H7 (cell line): Measurements from ENCODE around the gene NCAM1. TPM values are rescaled to one million over a fixed set of nuclear protein-coding genes. Genes with fewer than 3 reads are reported as not detected.

Experiments
- DNase-seq: peaks from one replicate; pipeline ENCODE4 v3.0.0; 2012
- H3K27me3 ChIP-seq: 2 replicates; pipeline ENCODE4 v1.6.0; 2011; ENCODE audit warnings: mild to moderate bottlenecking, low read length; ENCODE audit not compliant: control insufficient read depth, insufficient read depth
- H3K36me3 ChIP-seq: replicated peaks from 2 replicates; pipeline ENCODE4 v1.5.1; 2011; ENCODE audit warnings: low read length; ENCODE audit not compliant: control insufficient read depth, insufficient read depth
- H3K4me3 ChIP-seq: 2 replicates; pipeline ENCODE4 v1.5.1; 2011; ENCODE audit warnings: low read depth, mild to moderate bottlenecking, control low read depth, low read length, moderate library complexity; ENCODE audit not compliant: insufficient read depth
- total RNA-seq: library from RNA; depleted of rRNA; stranded (reverse); fragments of >200 nt; shearing (Covaris generic); gene quantifications from 2 replicates; pipeline ENCODE4 v1.2.3, GENCODE V29; 2014

Gene NCAM1
- total RNA-seq, 1 experiment from 2014 or later, result 7.1 TPM

DNA sequence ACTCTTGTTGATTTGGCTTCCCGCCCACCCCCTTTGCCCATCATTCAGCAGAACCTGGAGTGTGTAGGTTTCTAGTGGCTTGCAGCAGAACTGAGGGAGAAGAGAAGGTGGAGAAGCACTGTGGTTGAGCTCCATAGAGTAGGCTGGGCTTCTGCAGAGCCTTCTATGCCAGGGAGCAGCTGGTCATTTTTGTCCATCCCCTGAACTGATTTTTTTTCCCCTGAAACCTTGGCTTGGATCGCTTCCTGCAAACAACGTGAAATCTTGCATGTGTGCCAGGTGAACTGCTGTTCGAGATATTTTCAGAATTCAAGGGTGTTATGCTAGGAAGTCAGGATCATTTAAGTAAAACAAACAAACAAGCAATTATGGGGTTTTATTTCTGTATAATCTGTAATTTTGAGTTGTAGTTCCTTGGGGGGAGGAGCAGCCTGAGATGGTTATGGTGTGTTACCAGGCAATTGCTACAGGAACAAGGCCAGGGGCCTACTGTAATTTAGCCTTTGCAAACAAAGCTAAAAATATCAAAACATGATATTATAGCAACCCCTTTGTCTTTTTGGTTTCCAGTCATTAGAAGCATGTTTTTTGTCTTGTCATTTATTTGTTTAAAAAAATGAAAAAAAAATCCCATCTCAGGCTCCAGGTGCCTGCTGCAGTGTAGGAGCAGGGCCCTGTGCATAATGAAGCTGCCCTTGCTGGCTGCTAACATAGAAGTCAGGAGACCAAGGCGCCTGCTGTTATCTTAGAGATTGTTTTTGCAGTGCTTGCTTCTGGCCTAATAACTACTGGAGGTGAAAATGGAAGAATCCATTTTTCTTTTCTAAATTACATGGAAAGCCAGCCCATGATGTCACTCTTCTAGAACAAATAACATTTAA lies 200.7 kb downstream of the NCAM1 start:
- Histone ChIP-seq H3K4me3 (no peak overlapping the region), H3K36me3 (no peaks in the 10 kb centered on the region), H3K27me3 (no peaks in the 10 kb centered on the region)
- no peak for DNase-seq

DNA sequence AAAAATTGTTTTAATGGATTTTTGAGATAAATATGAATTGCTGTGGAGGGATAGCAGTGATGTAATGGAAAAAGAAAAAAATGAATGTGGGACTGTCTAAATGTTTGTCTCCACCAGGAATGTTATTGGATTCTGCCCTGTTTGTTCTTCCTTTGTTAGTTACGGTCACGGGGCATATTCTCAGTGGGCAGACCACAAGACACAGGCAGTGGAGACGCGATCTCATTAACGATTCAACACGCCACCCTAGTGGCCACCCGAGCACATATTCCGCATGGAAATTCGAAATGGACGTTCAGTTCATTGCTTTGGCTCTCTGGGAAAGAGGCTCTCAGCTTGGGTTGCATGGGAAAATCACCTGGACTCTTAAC lies 201.4 kb downstream of the NCAM1 start:
- Histone ChIP-seq H3K27me3 (no peaks in the 10 kb centered on the region), H3K4me3 (no peak overlapping the region), H3K36me3 (no peaks in the 10 kb centered on the region)
- DNase-seq, result no peak

DNA sequence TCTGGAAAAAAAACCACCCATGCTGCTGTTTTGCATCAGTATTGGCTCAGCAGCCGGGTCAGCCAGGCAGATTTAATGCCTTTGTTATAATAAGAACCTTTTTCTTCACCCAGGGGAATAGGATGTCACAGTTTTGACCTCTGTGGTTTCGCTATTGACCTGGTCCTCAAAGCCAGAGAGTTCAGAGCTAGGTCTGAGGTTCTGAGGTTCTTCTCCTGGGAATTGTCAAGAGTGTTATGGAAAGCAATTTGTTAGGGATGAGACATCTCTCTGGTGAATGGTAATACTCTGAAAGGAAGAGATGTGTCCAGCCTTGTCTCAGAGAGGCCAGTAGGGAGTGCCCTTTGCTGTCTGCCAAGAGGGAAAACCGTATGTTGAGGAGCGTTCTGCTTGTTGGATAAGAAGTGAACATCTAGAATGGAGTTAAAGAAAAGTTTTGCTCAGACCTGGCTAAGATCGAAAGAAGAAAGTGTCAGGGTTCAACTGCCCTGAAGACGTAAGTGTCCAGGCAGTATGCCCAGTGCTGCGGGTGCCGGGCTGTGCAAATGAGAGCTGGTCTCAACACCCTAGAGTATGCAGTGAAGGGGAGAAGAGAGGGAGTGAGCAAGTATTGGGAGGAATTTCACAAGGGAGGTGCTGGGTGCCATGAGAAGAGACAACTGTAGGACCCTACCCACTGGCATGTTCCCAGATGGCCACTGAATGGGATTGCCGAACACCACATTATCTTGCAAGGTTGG lies 202.2 kb downstream of the NCAM1 start:
- H3K4me3 ChIP-seq, result no peak overlapping the region
- DNase-seq, result no peak
- no peaks in the 10 kb centered on the region for H3K27me3 ChIP-seq
- H3K36me3 ChIP-seq, result no peaks in the 10 kb centered on the region

DNA sequence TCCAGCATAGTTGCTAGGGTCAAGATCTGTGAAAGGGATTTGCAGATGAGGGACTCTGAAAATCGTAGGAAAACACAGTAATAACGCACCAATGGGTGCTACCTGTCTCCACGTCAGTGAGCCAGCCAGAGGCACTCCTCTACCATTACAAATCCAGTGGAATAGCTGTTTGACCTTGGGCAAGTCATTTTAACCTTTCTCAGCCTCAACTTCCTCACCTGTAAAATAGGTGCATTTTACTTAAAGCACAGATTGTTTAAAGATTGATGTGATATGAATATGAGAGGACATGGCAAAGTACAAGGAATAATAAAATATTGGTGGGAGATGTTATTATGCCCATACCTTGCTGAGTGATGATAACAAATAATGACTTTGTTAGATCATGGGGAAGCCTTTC lies 205.1 kb downstream of the NCAM1 start:
- DNase-seq, result no peak
- Histone ChIP-seq H3K27me3 (no peaks in the 10 kb centered on the region), H3K36me3 (no peaks in the 10 kb centered on the region), H3K4me3 (no peak overlapping the region)

DNA sequence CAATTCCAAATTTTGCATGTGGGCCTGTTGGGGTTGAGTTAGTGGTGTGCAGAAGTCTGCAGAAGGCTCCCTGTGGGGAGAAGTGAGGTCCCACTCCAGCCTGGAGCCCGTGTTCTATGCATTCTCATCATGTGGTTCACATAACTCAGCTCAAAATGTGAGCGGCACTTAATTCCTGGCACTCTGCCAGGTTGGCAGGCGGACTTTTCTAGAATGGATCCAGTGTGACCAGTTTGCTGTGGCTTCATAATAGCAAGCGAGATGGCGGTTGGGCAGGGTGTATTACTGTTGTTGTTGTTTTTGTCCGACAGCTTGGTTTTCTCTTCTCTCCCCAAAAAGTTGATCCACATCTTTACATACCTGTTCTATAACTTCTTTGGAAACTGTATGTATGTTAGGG lies 206.4 kb downstream of the NCAM1 start:
- Histone ChIP-seq H3K27me3 (no peaks in the 10 kb centered on the region), H3K36me3 (no peaks in the 10 kb centered on the region), H3K4me3 (no peak overlapping the region)
- DNase-seq, result no peak

DNA sequence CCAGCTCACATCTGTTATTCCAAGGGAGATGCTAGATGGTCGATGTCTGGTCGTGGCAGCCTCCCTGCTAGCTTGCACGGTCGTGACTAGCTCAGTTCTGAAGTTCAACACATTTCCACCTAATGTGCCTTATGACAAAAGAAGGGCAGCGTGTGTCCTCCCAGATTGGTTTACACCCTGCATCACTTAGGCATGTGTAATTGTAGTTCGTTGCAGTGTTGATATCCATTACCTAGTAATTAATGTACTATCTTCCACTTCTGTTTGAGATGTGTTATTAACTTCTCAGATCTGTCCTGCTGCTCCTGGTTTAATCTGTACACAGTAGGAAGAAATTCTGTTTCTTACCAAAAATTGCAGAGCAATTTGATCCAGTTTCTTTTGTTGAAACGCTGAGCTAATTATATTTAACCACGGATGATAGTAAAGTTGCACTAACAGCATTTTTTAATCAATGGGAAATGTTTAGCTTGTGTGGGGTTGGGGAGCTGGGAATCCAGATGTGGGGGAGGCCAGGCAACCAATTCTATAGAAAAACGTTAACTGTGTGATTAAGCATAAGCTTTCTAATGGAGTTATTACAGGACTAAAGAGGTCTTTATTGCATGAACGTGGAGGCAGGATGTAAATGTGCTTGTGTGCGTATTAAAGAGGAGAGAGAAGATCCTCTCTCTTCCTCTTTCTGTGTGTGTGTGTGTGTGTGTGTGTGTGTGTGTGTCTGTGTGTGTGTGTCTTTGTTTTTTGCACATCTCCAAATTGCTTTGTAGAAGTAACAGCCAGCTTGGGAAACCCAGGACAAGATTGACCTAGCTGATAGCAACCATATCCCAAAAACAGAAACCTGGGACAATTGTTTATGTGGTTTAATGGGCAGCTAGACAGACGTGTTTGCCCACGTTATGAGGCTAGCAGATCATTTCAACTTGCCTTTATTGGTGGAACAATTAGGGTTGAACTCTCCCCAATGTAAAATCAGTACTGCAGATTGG lies 207.4 kb downstream of the NCAM1 start:
- Histone ChIP-seq H3K4me3 (no peak overlapping the region), H3K36me3 (no peaks in the 10 kb centered on the region), H3K27me3 (no peaks in the 10 kb centered on the region)
- no peak for DNase-seq

DNA sequence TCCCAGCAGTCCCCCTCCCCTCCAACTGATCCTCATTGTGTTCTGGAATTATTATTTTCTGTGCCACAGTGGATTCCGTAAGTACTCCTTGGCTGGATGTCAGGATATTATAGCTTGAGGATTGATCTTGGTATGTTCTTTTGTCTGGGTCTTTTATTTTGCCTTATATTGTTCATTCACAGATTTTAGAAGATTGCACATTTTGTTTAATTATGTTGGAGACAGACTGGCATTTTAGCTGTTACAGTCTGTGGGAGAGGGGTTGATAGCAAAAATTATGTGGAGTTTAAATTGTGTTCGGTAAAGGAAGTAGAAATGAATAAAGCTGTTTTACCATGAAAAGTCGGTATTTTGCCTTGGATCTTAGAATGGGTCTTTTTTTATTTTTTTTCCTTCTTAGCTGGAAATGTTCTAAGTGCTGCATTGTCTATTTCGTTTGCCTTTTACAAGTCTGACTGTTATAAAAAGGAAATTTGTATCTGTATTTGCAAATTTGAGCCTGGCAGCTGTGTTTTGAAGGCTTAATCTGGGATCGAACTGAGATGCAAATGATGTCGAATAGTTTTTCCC lies 211.2 kb downstream of the NCAM1 start:
- H3K4me3 ChIP-seq, result no peak overlapping the region
- no peaks in the 10 kb centered on the region for H3K36me3 ChIP-seq
- no peaks in the 10 kb centered on the region for H3K27me3 ChIP-seq
- DNase-seq, result no peak

DNA sequence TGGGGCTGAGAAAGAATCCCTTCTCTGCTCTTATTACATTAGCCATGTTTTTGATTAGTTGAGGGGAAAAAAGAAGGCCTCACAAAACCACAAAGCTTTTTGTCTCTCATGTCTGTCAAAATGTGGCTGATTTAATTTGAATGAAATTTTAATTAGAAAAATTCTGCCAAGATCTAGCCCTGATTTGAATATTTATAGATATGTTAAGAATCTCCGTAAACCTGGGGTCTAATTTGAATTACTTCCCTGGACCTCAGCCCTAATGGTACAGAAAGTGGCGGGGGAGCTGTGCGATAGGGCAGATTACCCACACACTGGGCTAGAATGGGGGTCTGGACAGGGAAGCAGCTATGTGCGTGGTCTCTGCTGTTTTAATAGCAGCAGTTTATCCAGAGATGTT lies 211.9 kb downstream of the NCAM1 start:
- no peak overlapping the region for H3K4me3 ChIP-seq
- DNase-seq, result no peak
- H3K36me3 ChIP-seq, result no peaks in the 10 kb centered on the region
- H3K27me3 ChIP-seq, result no peaks in the 10 kb centered on the region

DNA sequence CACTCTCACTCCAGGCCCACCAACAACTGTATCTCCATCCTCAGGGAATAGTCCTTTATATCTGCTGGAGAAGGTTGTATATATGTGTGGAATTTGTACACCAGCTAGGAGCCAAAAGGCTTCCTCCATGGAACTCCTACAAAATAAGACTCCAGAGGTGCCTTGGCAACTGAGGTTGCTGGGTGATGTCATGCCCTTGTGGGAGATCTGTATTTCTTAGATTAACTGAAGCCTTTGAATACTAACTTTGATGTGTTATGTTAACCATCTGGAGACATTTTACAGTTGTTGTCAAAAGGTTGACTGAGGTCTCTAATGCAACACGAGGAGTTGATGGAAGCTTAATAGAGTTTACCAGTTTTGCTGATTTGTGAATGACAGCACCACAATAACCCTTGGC lies 213.7 kb downstream of the NCAM1 start:
- Histone ChIP-seq H3K36me3 (no peaks in the 10 kb centered on the region), H3K27me3 (no peaks in the 10 kb centered on the region), H3K4me3 (no peak overlapping the region)
- no peak for DNase-seq

DNA sequence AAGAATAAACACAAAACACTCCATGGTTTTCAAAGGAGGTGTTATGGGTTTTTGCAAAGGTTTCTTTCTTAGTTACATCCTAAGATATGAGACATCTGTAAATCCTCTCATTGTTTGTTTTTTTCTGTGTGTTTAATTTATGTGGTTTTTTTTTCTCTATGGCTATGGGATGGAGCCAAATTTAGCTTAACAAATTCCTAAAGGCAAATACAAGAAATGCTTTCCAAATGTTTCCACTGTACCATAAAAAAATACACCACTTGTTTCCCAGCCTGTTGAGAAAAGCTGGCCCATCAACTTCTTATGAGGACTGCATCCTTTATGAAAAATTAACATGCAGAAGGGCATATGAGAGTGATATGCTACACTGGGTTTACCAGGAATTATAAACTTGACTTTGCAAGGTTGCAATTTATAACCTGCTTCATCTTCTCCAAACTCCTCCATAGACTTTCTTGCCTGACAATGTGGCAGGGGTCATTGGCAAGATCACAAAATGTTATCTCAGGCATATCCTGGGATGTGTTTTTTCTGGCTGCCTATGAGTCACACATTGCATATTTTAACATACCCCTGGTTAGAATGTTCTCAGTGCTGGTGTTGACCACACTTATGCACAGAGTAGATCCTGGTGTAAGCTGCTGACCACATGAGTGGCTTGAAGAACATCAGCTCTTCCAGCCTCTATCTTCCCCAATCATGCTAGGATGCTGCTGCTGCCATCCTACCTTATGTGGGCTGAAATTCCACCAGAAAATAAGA lies 215.6 kb downstream of the NCAM1 start:
- no peak overlapping the region for H3K4me3 ChIP-seq
- no peaks in the 10 kb centered on the region for H3K36me3 ChIP-seq

DNA sequence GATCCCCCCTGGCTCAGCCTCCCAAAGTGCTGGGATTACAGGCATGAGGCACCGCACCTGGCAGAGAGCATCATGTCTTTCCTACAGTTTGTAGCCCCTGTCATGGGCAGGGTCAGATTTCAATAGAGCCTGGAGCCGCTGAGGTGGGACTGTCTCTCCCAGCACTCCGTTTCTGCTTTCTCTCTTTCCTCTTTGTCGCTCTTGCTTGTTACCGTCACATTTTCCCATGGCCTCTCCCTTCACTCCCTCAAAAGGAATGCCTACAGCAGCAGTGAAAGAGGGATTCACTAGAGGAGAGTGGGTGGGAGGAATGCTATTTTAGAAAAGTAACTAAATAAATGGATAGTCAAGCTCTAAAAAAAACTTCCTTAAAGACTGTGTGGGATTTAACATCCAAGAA lies 216.5 kb downstream of the NCAM1 start:
- no peaks in the 10 kb centered on the region for H3K27me3 ChIP-seq
- no peak for DNase-seq

More for the DNA sequence above, 215.6 kb downstream of the NCAM1 start:
- no peak for DNase-seq
- no peaks in the 10 kb centered on the region for H3K27me3 ChIP-seq

DNA sequence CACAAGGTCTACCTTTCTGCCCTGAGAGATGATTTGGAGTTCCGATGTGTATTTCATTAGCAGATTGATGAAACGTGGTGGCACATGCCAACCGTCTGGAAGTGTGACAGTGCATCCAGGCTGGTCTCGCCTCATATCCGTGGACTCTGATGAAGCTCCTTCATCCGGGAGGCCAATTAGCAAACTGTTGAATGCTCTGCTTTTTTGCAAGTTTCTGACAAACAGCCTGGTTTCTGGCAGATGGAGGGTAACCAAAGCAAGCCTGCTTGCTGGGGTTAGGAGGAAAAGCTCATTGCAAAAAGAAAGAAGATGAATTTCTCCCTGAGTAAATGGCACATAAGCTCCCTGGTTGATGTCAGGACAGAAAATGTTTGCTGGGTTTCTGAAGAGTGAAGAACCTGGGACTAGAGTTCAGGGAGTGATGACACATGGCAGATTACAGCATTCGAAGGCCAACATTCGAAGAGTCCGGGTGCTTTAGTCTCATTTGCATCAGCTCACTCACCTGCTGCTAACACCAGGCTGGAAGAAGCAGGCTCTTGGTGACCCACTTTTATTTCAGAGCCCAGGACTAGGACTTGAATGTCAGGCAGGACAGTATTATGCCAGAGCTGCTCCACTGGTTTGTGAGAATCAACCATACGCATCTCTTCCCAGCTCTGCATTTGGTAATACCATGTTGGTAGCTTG lies 217.3 kb downstream of the NCAM1 start:
- Histone ChIP-seq H3K4me3 (no peak overlapping the region), H3K27me3 (no peaks in the 10 kb centered on the region), H3K36me3 (no peaks in the 10 kb centered on the region)
- DNase-seq, result no peak

More for the DNA sequence above, 216.5 kb downstream of the NCAM1 start:
- Histone ChIP-seq H3K4me3 (no peak overlapping the region), H3K36me3 (no peaks in the 10 kb centered on the region)

DNA sequence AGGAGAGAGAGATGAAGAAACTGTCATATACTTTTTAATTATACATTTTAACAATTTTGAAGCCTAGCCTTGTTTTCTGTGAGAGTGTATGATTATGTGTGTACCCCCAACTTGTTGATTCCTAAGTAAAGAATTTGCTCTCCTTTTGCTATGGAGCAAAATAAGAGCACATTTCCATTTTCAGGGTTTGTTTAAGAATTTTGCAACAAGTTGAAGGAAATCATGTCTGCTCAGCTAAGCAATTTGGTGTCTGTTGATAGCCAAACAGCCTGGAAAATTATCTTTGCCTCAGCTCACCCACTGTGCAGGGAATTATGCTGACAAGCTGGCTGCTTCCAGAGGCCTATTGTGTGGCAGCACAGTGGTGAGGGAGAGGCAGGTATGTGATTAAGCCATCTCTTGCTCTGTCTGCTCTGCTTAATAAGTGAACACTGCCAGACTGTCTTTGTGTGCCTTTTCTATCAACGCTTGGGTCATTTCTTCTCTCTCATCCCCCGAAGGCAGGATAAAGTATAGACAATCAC lies 218.0 kb downstream of the NCAM1 start:
- H3K4me3 ChIP-seq, result no peak overlapping the region
- no peak for DNase-seq
- no peaks in the 10 kb centered on the region for H3K36me3 ChIP-seq
- H3K27me3 ChIP-seq, result no peaks in the 10 kb centered on the region
